Neutrophil (primary cell): ENCODE results near the gene GAS7.

Experiments
- H3K27ac ChIP-seq: fragments of 200-600 bp; sonication (generic); 2 replicates; pipeline ENCODE4 v1.5.1; 2016; ENCODE audit warnings: mild to moderate bottlenecking, moderate library complexity
- H3K27me3 ChIP-seq: fragments of 200-600 bp; sonication (generic); 2 replicates; pipeline ENCODE4 v1.6.0; 2016; ENCODE audit warnings: mild to moderate bottlenecking
- H3K36me3 ChIP-seq: fragments of 200-600 bp; sonication (generic); 2 replicates; pipeline ENCODE4 v1.5.1; 2017
- H3K4me1 ChIP-seq, 2 experiments: fragments of 200-600 bp in 1 of 2; sonication (generic) in 1 of 2; 1 replicate in 1 of 2; 2 replicates in 1 of 2; pipeline versions ENCODE4 v1.5.1 to v1.6.1; 2013 to 2016; ENCODE audit warnings: low read depth in 1 of 2, low read length in 1 of 2, mild to moderate bottlenecking in 1 of 2, moderate library complexity in 1 of 2; ENCODE audit not compliant: control insufficient read depth in 1 of 2, insufficient read depth in 1 of 2
- H3K4me3 ChIP-seq, 2 experiments: fragments of 200-600 bp in 1 of 2; sonication (generic) in 1 of 2; 1 replicate in 1 of 2; 2 replicates in 1 of 2; pipeline ENCODE4 v1.5.1; 2013 to 2016; ENCODE audit warnings: low read depth in 1 of 2, low read length in 1 of 2, mild to moderate bottlenecking in 1 of 2, moderate library complexity in 1 of 2
- H3K9me3 ChIP-seq: fragments of 200-600 bp; sonication (generic); 2 replicates; pipeline ENCODE4 v1.5.1; 2016
- CTCF ChIP-seq: fragments of 200-600 bp; sonication (generic); IDR thresholded peaks from 2 replicates; pipeline ENCODE4 v1.5.1; 2016; ENCODE audit warnings: antibody characterized with exemption

The GAS7 gene

GRCh38 chr17:10171581-10171981 lies 26.8 kb downstream of the GAS7 start:
- peak overlapping the region in 1 of 2 experiments; percentile 48 for H3K4me3 ChIP-seq
- H3K9me3 ChIP-seq = no peaks in the 10 kb centered on the region
- peak overlapping the region; percentile 89 for H3K27ac ChIP-seq
- H3K27me3 ChIP-seq = no peaks in the 10 kb centered on the region
- H3K4me1 ChIP-seq = peaks cover 20 to 21% of the 10 kb centered on the region in 2 experiments
- no peak for TF ChIP-seq CTCF
- H3K36me3 ChIP-seq = no peaks in the 10 kb centered on the region

- Histone ChIP-seq H3K36me3 (no peaks in the 10 kb centered on the region), H3K9me3 (no peaks in the 10 kb centered on the region), H3K27ac (peak overlapping the region; percentile 89), H3K4me3 (no peak overlapping the region), H3K4me1 (peaks cover 20 to 21% of the 10 kb centered on the region in 2 experiments), H3K27me3 (no peaks in the 10 kb centered on the region)
- no peak for TF ChIP-seq CTCF
These were observed 27.3 kb downstream of the GAS7 start for GRCh38 chr17:10171122-10171571.

- Histone ChIP-seq H3K4me1 (peaks cover 20 to 21% of the 10 kb centered on the region in 2 experiments), H3K27me3 (no peaks in the 10 kb centered on the region)
- TF ChIP-seq CTCF = no peak
These were observed 28.2 kb downstream of the GAS7 start for GRCh38 chr17:10170233-10170632.

GRCh38 chr17:10169290-10169689 lies 29.1 kb downstream of the GAS7 start:
- Histone ChIP-seq H3K36me3 (no peaks in the 10 kb centered on the region), H3K4me3 (no peak overlapping the region), H3K4me1 (peaks cover 20 to 21% of the 10 kb centered on the region in 2 experiments), H3K27ac (no peak overlapping the region), H3K27me3 (no peaks in the 10 kb centered on the region), H3K9me3 (no peaks in the 10 kb centered on the region)
- no peak for TF ChIP-seq CTCF

More at GRCh38 chr17:10170233-10170632, 28.2 kb downstream of the GAS7 start:
- no peak overlapping the region for H3K4me3 ChIP-seq
- peak overlapping the region; percentile 89 for H3K27ac ChIP-seq
- no peaks in the 10 kb centered on the region for H3K9me3 ChIP-seq
- no peaks in the 10 kb centered on the region for H3K36me3 ChIP-seq

GRCh38 chr17:10166176-10166935 lies 32.0 kb downstream of the GAS7 start:
- Histone ChIP-seq H3K4me1 (peaks cover 3 to 4% of the 10 kb centered on the region in 2 experiments), H3K4me3 (no peak overlapping the region), H3K9me3 (no peaks in the 10 kb centered on the region), H3K27me3 (no peaks in the 10 kb centered on the region), H3K36me3 (no peaks in the 10 kb centered on the region), H3K27ac (no peak overlapping the region)
- TF ChIP-seq CTCF = no peak
